GM12892 (cell line): ENCODE measurements around the gene INPP4B.

Experiments
- POLR2A ChIP-seq: IDR thresholded peaks from 2 replicates; pipeline ENCODE4 v1.6.1; 2011; ENCODE audit warnings: low read depth, low read length, control low read depth
- POLR2AphosphoS5 ChIP-seq: IDR thresholded peaks from 2 replicates; pipeline ENCODE4 v1.6.1; 2011; ENCODE audit warnings: low read depth, low read length, control low read depth
- TAF1 ChIP-seq: IDR thresholded peaks from 2 replicates; pipeline ENCODE4 v1.6.1; 2011; ENCODE audit warnings: low read depth, mild to moderate bottlenecking, control low read depth, low read length, borderline replicate concordance

DNA sequence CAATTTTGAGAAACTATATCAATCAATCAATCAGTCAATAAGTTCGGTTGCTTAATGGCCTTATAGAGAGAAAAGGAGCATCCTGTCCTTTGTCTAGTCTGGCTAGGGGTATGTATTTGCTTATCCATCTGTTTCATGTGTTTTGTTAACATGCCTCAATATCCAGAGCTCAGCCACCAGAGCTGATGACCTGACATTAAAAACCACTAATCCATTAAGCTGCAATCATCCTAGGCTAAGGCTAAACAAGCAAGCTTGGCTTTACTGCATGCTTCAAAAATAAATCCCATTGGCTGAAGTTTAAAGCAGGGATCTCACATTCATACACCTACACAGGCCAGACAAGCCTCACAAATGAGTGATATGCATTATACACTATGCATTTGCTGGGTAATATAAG lies 139.7 kb downstream of the INPP4B start:
- TF ChIP-seq TAF1 (no peak), POLR2AphosphoS5 (no peak), POLR2A (no peak)
